ENCODE data around the gene TTC32. TPM values are rescaled to one million over a fixed set of nuclear protein-coding genes. Genes with fewer than 3 reads are reported as not detected.

Gene TTC32
- total and polyA plus RNA-seq, 2 experiments from 2014 or later = 4.6 to 17.0 TPM

- TF ChIP-seq, protein P1, sequence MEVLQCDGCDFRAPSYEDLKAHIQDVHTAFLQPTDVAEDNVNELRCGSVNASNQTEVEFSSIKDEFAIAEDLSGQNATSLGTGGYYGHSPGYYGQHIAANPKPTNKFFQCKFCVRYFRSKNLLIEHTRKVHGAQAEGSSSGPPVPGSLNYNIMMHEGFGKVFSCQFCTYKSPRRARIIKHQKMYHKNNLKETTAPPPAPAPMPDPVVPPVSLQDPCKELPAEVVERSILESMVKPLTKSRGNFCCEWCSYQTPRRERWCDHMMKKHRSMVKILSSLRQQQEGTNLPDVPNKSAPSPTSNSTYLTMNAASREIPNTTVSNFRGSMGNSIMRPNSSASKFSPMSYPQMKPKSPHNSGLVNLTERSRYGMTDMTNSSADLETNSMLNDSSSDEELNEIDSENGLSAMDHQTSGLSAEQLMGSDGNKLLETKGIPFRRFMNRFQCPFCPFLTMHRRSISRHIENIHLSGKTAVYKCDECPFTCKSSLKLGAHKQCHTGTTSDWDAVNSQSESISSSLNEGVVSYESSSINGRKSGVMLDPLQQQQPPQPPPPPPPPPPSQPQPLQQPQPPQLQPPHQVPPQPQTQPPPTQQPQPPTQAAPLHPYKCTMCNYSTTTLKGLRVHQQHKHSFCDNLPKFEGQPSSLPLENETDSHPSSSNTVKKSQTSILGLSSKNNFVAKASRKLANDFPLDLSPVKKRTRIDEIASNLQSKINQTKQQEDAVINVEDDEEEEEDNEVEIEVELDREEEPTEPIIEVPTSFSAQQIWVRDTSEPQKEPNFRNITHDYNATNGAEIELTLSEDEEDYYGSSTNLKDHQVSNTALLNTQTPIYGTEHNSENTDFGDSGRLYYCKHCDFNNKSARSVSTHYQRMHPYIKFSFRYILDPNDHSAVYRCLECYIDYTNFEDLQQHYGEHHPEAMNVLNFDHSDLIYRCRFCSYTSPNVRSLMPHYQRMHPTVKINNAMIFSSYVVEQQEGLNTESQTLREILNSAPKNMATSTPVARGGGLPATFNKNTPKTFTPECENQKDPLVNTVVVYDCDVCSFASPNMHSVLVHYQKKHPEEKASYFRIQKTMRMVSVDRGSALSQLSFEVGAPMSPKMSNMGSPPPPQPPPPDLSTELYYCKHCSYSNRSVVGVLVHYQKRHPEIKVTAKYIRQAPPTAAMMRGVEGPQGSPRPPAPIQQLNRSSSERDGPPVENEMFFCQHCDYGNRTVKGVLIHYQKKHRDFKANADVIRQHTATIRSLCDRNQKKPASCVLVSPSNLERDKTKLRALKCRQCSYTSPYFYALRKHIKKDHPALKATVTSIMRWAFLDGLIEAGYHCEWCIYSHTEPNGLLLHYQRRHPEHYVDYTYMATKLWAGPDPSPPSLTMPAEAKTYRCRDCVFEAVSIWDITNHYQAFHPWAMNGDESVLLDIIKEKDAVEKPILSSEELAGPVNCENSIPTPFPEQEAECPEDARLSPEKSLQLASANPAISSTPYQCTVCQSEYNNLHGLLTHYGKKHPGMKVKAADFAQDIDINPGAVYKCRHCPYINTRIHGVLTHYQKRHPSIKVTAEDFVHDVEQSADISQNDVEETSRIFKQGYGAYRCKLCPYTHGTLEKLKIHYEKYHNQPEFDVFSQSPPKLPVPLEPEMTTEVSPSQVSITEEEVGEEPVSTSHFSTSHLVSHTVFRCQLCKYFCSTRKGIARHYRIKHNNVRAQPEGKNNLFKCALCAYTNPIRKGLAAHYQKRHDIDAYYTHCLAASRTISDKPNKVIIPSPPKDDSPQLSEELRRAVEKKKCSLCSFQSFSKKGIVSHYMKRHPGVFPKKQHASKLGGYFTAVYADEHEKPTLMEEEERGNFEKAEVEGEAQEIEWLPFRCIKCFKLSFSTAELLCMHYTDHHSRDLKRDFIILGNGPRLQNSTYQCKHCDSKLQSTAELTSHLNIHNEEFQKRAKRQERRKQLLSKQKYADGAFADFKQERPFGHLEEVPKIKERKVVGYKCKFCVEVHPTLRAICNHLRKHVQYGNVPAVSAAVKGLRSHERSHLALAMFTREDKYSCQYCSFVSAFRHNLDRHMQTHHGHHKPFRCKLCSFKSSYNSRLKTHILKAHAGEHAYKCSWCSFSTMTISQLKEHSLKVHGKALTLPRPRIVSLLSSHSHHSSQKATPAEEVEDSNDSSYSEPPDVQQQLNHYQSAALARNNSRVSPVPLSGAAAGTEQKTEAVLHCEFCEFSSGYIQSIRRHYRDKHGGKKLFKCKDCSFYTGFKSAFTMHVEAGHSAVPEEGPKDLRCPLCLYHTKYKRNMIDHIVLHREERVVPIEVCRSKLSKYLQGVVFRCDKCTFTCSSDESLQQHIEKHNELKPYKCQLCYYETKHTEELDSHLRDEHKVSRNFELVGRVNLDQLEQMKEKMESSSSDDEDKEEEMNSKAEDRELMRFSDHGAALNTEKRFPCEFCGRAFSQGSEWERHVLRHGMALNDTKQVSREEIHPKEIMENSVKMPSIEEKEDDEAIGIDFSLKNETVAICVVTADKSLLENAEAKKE (CRISPR knock-in tag; IDR thresholded peaks at IDR 0.05) = no peak
- TF ChIP-seq EZH2phosphoT487 (IDR thresholded peaks at IDR 0.05; ENCODE audit: unreplicated experiment) (no peak), NANOG (IDR thresholded peaks at IDR 0.05; ENCODE audit: borderline replicate concordance) (no peak), JUNB (IDR thresholded peaks at IDR 0.05; ENCODE audit: unreplicated experiment) (no peak), EZH2 (IDR thresholded peaks at IDR 0.05; ENCODE audit: low read depth, unreplicated experiment) (no peak), CREB1 (CRISPR knock-in tag; IDR thresholded peaks at IDR 0.05; ENCODE audit: low read depth) (no peak), STAT1 (IDR thresholded peaks at IDR 0.05; ENCODE audit: unreplicated experiment) (no peak)
These were observed 33.6 kb downstream of the TTC32 start (continued) for GRCh38 chr2:19868224-19868623.

GRCh38 chr2:19866771-19867170 lies 35.0 kb downstream of the TTC32 start:
- H3K4me3 ChIP-seq = no peak overlapping the region
- no peak overlapping the region for H2AFZ ChIP-seq
- Mint-ChIP-seq H3K27ac (no peak overlapping the region), H3K4me3 (no peak overlapping the region), H3K9me3 (no peaks in the 10 kb centered on the region), H3K36me3 (ENCODE audit: low read depth) (no peaks in the 10 kb centered on the region), H3K27me3 (ENCODE audit: insufficient read depth, low read depth, poor library complexity) (peaks cover 33% of the 10 kb centered on the region), H3K4me1 (peaks cover 8% of the 10 kb centered on the region; the same call in 2 of the 3 replicates)
- H4K20me1 ChIP-seq (replicated peaks; ENCODE audit: insufficient read depth) = no peaks in the 10 kb centered on the region
- ATAC-seq (no peak), DNase-seq (ENCODE audit: low spot score) (no peak)
- H3F3A ChIP-seq (replicated peaks; ENCODE audit: low read depth) = 0 out of 2 replicates have a peak, but pooled peaks cover 3% of the 10 kb centered on the region
- H3K4me2 ChIP-seq = no peak overlapping the region
- no peak overlapping the region for H3K27ac ChIP-seq (ENCODE audit: low read depth)
- peaks cover 27% of the 10 kb centered on the region for H3K27me3 ChIP-seq (ENCODE audit: insufficient read depth)
- H3K4me1 ChIP-seq (ENCODE audit: insufficient read depth) = no peaks in the 10 kb centered on the region; the same call in 1 of the 2 replicates
- H3K9me2 ChIP-seq (ENCODE audit: insufficient read depth) = no peaks in the 10 kb centered on the region
- no peaks in the 10 kb centered on the region for H3K36me3 ChIP-seq (ENCODE audit: insufficient read depth)
- H3K79me2 ChIP-seq (replicated peaks; ENCODE audit: insufficient read depth) = no peaks in the 10 kb centered on the region
- TF ChIP-seq NANOG (IDR thresholded peaks at IDR 0.05; ENCODE audit: borderline replicate concordance) = no peak
- TF ChIP-seq ZNF331 (CRISPR knock-in tag; IDR thresholded peaks at IDR 0.05; ENCODE audit: low read depth) = no peak
- TF ChIP-seq STAT1 (IDR thresholded peaks at IDR 0.05; ENCODE audit: unreplicated experiment) = no peak
- TF ChIP-seq, protein P1 (CRISPR knock-in tag; IDR thresholded peaks at IDR 0.05) = no peak
